MM.1S (cell line): ENCODE measurements around the gene SYT13.

ENCODE experiments used
- EZH2 ChIP-seq: fragments of 300-600 bp; sonication (generic); optimal IDR thresholded peaks from 2 replicates; pipeline ENCODE3; 2017; ENCODE audit warnings: low read depth, mild to moderate bottlenecking, antibody characterized with exemption, low read length, mixed read lengths
- EZH2phosphoT487 ChIP-seq: fragments of 300-600 bp; sonication (generic); IDR thresholded peaks from 2 replicates; pipeline ENCODE4 v1.6.1; 2018; ENCODE audit warnings: antibody characterized with exemption, low read length
- TF ChIP-seq, protein P1 (sequence below): fragments of 300-600 bp; sonication (generic); IDR thresholded peaks from 2 replicates; pipeline ENCODE4 v1.5.1; 2016; ENCODE audit warnings: antibody characterized with exemption, low read length, mixed read lengths

DNA sequence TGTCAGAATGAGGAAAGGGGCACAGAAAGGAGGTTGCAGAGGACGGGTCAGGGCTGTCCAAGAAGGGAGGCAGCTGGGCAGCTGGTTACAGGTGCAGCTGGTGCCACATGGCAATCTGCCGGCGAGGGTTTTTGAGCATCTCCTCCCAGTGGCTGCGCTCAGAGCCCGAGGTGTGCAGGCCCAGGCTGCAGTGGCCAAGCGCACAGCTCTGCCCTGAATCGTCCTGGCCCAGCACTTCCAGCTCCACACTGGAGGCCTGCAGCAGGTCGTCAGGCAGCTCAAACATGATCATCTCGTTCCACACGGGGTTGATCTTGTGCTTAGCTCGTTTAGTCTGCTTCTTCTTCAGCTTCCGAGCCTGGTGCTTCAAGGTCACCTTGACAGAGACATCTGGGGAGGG, 42.2 kb downstream of the SYT13 start:
- TF ChIP-seq, protein P1, sequence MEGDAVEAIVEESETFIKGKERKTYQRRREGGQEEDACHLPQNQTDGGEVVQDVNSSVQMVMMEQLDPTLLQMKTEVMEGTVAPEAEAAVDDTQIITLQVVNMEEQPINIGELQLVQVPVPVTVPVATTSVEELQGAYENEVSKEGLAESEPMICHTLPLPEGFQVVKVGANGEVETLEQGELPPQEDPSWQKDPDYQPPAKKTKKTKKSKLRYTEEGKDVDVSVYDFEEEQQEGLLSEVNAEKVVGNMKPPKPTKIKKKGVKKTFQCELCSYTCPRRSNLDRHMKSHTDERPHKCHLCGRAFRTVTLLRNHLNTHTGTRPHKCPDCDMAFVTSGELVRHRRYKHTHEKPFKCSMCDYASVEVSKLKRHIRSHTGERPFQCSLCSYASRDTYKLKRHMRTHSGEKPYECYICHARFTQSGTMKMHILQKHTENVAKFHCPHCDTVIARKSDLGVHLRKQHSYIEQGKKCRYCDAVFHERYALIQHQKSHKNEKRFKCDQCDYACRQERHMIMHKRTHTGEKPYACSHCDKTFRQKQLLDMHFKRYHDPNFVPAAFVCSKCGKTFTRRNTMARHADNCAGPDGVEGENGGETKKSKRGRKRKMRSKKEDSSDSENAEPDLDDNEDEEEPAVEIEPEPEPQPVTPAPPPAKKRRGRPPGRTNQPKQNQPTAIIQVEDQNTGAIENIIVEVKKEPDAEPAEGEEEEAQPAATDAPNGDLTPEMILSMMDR = no peak
- TF ChIP-seq EZH2 = no peak
- TF ChIP-seq EZH2phosphoT487 = no peak
